ENCODE measurements around the gene CCDC30.

GRCh38 chr1:42639116-42639515, 176.0 kb downstream of the CCDC30 start:
- TF ChIP-seq CTCF (IDR thresholded peaks at IDR 0.05 in 8 of 11, conservative IDR thresholded peaks at IDR 0.05 in 3 of 11) (no peak), POLR2AphosphoS5 (IDR thresholded peaks at IDR 0.05) (no peak), POLR2A (IDR thresholded peaks at IDR 0.05) (no peak)
